ENCODE data around the gene PLPP3. TPM values are rescaled to one million over a fixed set of nuclear protein-coding genes. Genes with fewer than 3 reads are reported as not detected.

Gene PLPP3
- total RNA-seq, result 100 to 1,000 TPM in 2 of 4 donors, 10 to 100 TPM in 2; 76.3 to 315 (median 140) TPM

- peak within 1 kb of the TSS; percentile 92 to 99 for H3K27ac ChIP-seq
- peak; percentile 83 to 90 for DNase-seq
- H3K4me3 ChIP-seq, result peak within 1 kb of the TSS; percentile 76 to 77
- intact Hi-C loops (cut with DNase I; ENCODE audit: low total_unique reads), result loop anchor here (10.0 kb wide), 1 partner anchor 1204 kb away; no protein-coding TSS in a partner anchor
- TF ChIP-seq CTCF (IDR thresholded peaks at IDR 0.05), result peak; percentile 30 to 68 (median 44)
- TF ChIP-seq POLR2A (IDR thresholded peaks at IDR 0.05), result peak; percentile 83 to 88
- no peaks in the 10 kb centered on the region for H3K4me1 ChIP-seq
- H3K36me3 ChIP-seq, result no peaks in the 10 kb centered on the region
- H3K9me3 ChIP-seq, result no peaks in the 10 kb centered on the region
- H3K27me3 ChIP-seq, result no peaks in the 10 kb centered on the region
Measured at GRCh38 chr1:56578963-56579875, at the start of gene PLPP3. Gene PLPP3 (minus strand): TSS chr1:56579563. CDS start chr1:56579016, 547 bp downstream.

DNA sequence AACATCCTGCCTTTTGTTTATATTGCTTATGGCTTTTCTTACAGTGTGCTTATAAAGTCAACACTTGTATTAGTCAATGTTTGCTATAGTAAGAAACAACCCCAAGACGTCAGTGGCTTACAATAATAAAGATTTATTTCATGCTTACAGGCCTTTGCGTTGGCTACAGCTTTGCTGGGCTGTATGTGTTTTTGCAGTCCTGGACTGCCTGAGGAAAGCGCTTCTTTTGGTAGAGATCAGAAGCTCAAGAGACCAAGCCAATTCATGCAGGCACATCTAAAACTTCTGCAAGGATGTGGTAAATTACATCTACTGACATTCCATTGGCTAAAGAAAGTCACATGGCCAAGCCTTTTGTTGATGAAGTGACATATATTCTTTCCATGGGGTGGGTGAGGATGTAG, 48.3 kb upstream of the PLPP3 start:
- no peaks in the 10 kb centered on the region for H3K4me1 ChIP-seq
- DNase-seq, result no peak
- TF ChIP-seq CTCF (IDR thresholded peaks at IDR 0.05), result no peak
- no peak for TF ChIP-seq POLR2A (IDR thresholded peaks at IDR 0.05)
- intact Hi-C loops (cut with DNase I; ENCODE audit: low total_unique reads), result no loop called here
- H3K4me3 ChIP-seq, result no peak overlapping the region
- no peaks in the 10 kb centered on the region for H3K27me3 ChIP-seq
- H3K27ac ChIP-seq, result no peak overlapping the region
- H3K9me3 ChIP-seq, result no peaks in the 10 kb centered on the region
- no peaks in the 10 kb centered on the region for H3K36me3 ChIP-seq

DNA sequence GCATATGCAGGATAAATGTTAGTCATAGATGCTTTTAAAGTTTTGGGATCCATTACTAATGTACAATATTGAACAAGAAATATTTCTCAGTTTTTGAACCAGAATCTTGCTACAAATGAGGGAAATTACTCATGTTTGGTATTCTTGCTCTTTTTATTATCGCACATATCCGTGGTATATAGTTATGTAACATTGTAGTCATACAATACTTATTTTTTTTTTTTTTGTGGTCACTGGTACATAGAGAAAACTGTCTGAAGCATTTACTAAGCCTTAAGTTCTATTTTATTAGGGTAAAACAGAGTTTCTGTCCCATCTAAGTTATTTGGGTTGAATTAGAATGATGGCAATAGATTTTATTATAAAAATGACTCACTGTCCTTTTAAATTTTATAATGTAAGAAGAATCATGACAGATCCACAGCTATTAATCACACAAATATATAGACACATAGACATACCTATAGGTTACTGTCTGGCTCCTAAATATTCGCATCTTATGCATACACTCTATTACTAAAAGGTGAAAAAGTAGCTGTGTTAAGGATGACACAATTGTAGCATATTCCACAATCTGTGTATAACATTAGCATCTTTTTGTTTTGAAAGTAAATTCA, 47.8 kb upstream of the PLPP3 start:
- Histone ChIP-seq H3K27me3 (no peaks in the 10 kb centered on the region), H3K9me3 (no peaks in the 10 kb centered on the region), H3K36me3 (no peaks in the 10 kb centered on the region), H3K4me3 (no peak overlapping the region), H3K27ac (no peak overlapping the region), H3K4me1 (no peaks in the 10 kb centered on the region)
- no peak for DNase-seq
- intact Hi-C loops (cut with DNase I; ENCODE audit: low total_unique reads), result no loop called here
- TF ChIP-seq POLR2A (IDR thresholded peaks at IDR 0.05) (no peak), CTCF (IDR thresholded peaks at IDR 0.05) (no peak)

- intact Hi-C loops (cut with DNase I; ENCODE audit: low total_unique reads), result no loop called here
- Histone ChIP-seq H3K36me3 (no peaks in the 10 kb centered on the region), H3K4me3 (no peak overlapping the region), H3K27me3 (no peaks in the 10 kb centered on the region), H3K4me1 (no peaks in the 10 kb centered on the region), H3K27ac (no peak overlapping the region), H3K9me3 (no peaks in the 10 kb centered on the region)
- no peak for DNase-seq
- no peak for TF ChIP-seq POLR2A (IDR thresholded peaks at IDR 0.05)
- TF ChIP-seq CTCF (IDR thresholded peaks at IDR 0.05), result no peak
Measured at GRCh38 chr1:56626546-56626945, 47.2 kb upstream of the PLPP3 start.

Measured in uterus (tissue), 4 donors.